Measurements from ENCODE around the gene MRPL46.

- TF ChIP-seq MXI1 (IDR thresholded peaks at IDR 0.05; ENCODE audit: borderline replicate concordance, low read depth, low read length) (no peak), CTCF (conservative IDR thresholded peaks at IDR 0.05; ENCODE audit: low read depth, low read length) (no peak), USF2 (IDR thresholded peaks at IDR 0.05; ENCODE audit: low read depth, low read length) (no peak), POLR2A (IDR thresholded peaks at IDR 0.05; ENCODE audit: low read depth, low read length) (no peak), SMC3 (IDR thresholded peaks at IDR 0.05; ENCODE audit: low read depth, low read length) (no peak), RAD21 (IDR thresholded peaks at IDR 0.05; ENCODE audit: low read length) (no peak), ELK1 (IDR thresholded peaks at IDR 0.05; ENCODE audit: borderline replicate concordance, low read depth, low read length) (no peak), CEBPB (IDR thresholded peaks at IDR 0.05; ENCODE audit: low read depth, low read length) (no peak), NFE2L2 (IDR thresholded peaks at IDR 0.05; ENCODE audit: low read depth, low read length) (no peak), RFX5 (IDR thresholded peaks at IDR 0.05; ENCODE audit: low read depth, low read length) (no peak), MAZ (IDR thresholded peaks at IDR 0.05; ENCODE audit: borderline replicate concordance, low read depth, low read length) (no peak), FOS (IDR thresholded peaks at IDR 0.05; ENCODE audit: low read depth, low read length) (no peak), CHD1 (IDR thresholded peaks at IDR 0.05; ENCODE audit: low read depth, low read length) (no peak)
Observed at GRCh38 chr15:88447206-88447605, 20.0 kb downstream of the MRPL46 start.
